ENCODE results near the gene HLA-E. TPM values are rescaled to one million over a fixed set of nuclear protein-coding genes. Genes with fewer than 3 reads are reported as not detected.
"Not testable (repeated sequence)": the region's sequence is repeated elsewhere in the genome, so short reads cannot be mapped to it uniquely, and the experiment has no call there.

Gene HLA-E
- total RNA-seq, 1 experiment from 2014 or later, result 125 TPM

DNA sequence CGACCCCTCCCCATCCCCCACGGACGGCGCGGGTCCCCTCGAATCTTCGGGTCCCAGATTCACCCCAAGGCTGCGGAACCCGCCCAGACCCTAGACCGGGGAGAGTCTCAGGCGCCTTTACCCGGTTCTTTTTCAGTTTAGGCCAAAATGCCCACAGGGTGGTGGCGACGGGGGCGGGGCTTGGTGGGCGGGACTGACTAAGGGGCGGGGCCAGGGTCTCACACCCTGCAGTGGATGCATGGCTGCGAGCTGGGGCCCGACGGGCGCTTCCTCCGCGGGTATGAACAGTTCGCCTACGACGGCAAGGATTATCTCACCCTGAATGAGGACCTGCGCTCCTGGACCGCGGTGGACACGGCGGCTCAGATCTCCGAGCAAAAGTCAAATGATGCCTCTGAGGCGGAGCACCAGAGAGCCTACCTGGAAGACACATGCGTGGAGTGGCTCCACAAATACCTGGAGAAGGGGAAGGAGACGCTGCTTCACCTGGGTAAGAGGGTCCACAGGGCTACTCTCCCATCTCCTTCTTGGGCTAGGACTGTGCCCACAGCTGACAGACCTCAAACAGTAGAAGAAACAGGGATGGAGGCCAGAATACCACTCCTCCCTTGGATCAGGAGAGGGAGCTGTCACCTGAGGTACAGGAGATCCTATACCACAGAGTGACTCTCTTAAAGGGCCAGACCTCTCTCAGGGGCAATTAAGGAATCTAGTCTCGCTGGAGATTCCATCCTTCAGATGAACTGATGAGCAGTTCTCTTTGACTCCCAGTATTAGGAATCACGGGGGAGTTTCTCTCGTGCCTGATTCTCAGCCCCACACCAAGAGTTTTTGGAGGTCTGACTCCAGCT lies 942 bp downstream of the HLA-E start:
- TSS peak; percentile 45 for BruUV-seq (replicated peaks)
- H3K4me3 ChIP-seq, result peak overlapping the region; percentile 93
- no peaks in the 10 kb centered on the region for H3K9me3 ChIP-seq (ENCODE audit: insufficient read depth, low read depth)
- peak overlapping the region; percentile 89 for H3K27ac ChIP-seq
- H3K4me1 ChIP-seq (replicated peaks; ENCODE audit: insufficient read depth), result peaks cover 8% of the 10 kb centered on the region
- peak; percentile 40 to 57 for DNase-seq
- TF ChIP-seq, protein P1, sequence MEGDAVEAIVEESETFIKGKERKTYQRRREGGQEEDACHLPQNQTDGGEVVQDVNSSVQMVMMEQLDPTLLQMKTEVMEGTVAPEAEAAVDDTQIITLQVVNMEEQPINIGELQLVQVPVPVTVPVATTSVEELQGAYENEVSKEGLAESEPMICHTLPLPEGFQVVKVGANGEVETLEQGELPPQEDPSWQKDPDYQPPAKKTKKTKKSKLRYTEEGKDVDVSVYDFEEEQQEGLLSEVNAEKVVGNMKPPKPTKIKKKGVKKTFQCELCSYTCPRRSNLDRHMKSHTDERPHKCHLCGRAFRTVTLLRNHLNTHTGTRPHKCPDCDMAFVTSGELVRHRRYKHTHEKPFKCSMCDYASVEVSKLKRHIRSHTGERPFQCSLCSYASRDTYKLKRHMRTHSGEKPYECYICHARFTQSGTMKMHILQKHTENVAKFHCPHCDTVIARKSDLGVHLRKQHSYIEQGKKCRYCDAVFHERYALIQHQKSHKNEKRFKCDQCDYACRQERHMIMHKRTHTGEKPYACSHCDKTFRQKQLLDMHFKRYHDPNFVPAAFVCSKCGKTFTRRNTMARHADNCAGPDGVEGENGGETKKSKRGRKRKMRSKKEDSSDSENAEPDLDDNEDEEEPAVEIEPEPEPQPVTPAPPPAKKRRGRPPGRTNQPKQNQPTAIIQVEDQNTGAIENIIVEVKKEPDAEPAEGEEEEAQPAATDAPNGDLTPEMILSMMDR (conservative IDR thresholded peaks at IDR 0.05), result no peak
- no peak for TF ChIP-seq EZH2 (IDR thresholded peaks at IDR 0.05; ENCODE audit: low read depth)
- H4K20me1 ChIP-seq (ENCODE audit: insufficient read depth), result 0 out of 2 replicates have a peak, but pooled peaks cover 9% of the 10 kb centered on the region
- H3K9me2 ChIP-seq (ENCODE audit: insufficient read depth), result no peaks in the 10 kb centered on the region
- H3F3A ChIP-seq (ENCODE audit: insufficient read depth, low read depth), result 0 out of 2 replicates have a peak, but pooled peaks cover 3% of the 10 kb centered on the region
- H3K36me3 ChIP-seq (ENCODE audit: low read depth), result peaks cover 18% of the 10 kb centered on the region; the same call in 1 of the 2 replicates
- H2AFZ ChIP-seq, result peak overlapping the region; percentile 83
- H3K79me2 ChIP-seq (ENCODE audit: low read depth), result 0 out of 2 replicates have a peak, but pooled peaks cover 8% of the 10 kb centered on the region
- CTCF ChIA-PET, result interaction anchor here (0.5 kb wide), 1 partner anchor 42 kb away, joined by 4 read pairs; no protein-coding TSS in a partner anchor
- H3K4me2 ChIP-seq, result peak overlapping the region; percentile 83
- intact Hi-C loops (cut with micrococcal nuclease; ENCODE audit: unreplicated experiment), result no loop called here
- no peaks in the 10 kb centered on the region for H3K27me3 ChIP-seq (ENCODE audit: insufficient read depth, low read depth)
- POLR2A ChIA-PET (ENCODE audit: unreplicated experiment), result interaction anchor here (0.5 kb wide), 1 partner anchor 68 kb away, joined by 5 read pairs; no protein-coding TSS in a partner anchor

DNA sequence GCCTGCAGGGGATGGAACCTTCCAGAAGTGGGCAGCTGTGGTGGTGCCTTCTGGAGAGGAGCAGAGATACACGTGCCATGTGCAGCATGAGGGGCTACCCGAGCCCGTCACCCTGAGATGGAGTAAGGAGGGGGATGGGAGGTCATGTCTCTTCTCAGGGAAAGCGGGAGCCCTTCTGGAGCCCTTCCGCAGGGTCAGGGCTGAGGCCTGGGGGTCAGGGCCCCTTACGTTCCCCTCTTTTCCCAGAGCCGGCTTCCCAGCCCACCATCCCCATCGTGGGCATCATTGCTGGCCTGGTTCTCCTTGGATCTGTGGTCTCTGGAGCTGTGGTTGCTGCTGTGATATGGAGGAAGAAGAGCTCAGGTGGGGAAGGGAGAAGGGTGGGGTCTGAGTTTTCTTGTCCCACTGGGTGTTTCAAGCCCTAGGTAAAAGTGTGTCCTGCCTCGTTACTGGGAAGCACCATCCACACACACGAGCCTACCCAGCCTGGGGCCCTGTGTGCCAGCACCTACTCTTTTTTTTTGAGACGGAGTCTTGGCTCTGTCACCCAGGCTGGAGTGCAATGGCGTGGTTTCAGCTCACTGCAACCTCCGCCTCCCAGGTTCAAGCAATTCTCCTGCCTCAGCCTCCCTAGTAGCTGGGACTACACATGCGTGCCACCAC lies 2.1 kb downstream of the HLA-E start:
- H3K9me2 ChIP-seq (ENCODE audit: insufficient read depth); H3K4me2 ChIP-seq; CTCF ChIA-PET; H3K27me3 ChIP-seq (ENCODE audit: insufficient read depth, low read depth); BruUV-seq (replicated peaks); POLR2A ChIA-PET (ENCODE audit: unreplicated experiment); H3K79me2 ChIP-seq (ENCODE audit: low read depth); H3K9me3 ChIP-seq (ENCODE audit: insufficient read depth, low read depth); H3K4me3 ChIP-seq; DNase-seq; H3K27ac ChIP-seq; H4K20me1 ChIP-seq (ENCODE audit: insufficient read depth); H3F3A ChIP-seq (ENCODE audit: insufficient read depth, low read depth); H2AFZ ChIP-seq; intact Hi-C loops (cut with micrococcal nuclease; ENCODE audit: unreplicated experiment): not testable (repeated sequence)
- peaks cover 12% of the 10 kb centered on the region for H3K4me1 ChIP-seq (replicated peaks; ENCODE audit: insufficient read depth)
- peaks cover 18% of the 10 kb centered on the region; the same call in 1 of the 2 replicates for H3K36me3 ChIP-seq (ENCODE audit: low read depth)

DNA sequence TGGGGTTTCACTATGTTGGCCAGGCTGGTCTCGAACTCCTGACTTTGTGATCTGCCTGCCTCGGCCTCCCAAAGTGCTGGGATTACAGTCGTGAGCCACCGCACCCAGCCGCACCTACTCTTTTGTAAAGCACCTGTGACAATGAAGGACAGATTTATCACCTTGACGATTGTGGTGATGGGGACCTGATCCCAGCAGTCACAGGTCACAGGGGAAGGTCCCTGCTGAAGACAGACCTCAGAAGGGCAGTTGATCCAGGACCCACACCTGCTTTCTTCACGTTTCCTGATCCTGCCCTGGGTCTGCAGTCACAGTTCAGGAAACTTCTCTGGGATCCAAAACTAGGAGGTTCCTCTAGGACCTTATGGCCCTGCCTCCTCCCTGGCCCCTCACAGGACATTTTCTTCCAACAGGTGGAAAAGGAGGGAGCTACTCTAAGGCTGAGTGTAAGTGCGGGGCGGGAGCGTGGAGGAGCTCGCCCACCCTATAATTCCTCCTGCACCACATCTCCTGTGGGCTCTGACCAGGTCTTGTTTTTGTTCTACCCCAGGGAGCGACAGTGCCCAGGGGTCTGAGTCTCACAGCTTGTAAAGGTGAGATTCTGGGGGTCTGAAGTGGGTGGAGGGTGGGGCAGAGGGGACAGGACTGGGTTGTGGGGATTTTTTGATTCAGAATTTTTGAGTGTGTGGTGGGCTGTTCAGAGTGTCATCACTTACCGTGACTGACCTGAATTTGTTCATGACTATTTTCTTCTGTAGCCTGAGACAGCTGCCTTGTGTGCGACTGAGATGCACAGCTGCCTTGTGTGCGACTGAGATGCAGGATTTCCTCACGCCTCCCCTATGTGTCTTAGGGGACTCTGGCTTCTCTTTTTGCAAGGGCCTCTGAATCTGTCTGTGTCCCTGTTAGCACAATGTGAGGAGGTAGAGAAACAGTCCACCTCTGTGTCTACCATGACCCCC lies 3.0 kb downstream of the HLA-E start:
- 0 out of 2 replicates have a peak, but pooled peaks cover 9% of the 10 kb centered on the region for H4K20me1 ChIP-seq (ENCODE audit: insufficient read depth)

More for the DNA sequence above, 3.0 kb downstream of the HLA-E start:
- no peaks in the 10 kb centered on the region for H3K9me2 ChIP-seq (ENCODE audit: insufficient read depth)
- POLR2A ChIA-PET (ENCODE audit: unreplicated experiment), result interaction anchor here (0.6 kb wide), 1 partner anchor 27 kb away, joined by 3 read pairs; no protein-coding TSS in a partner anchor
- 0 out of 2 replicates have a peak, but pooled peaks cover 8% of the 10 kb centered on the region for H3K79me2 ChIP-seq (ENCODE audit: low read depth)
- H3K27me3 ChIP-seq (ENCODE audit: insufficient read depth, low read depth), result no peaks in the 10 kb centered on the region
- 0 out of 2 replicates have a peak, but pooled peaks cover 6% of the 10 kb centered on the region for H3F3A ChIP-seq (ENCODE audit: insufficient read depth, low read depth)
- DNase-seq, result no peak
- H3K36me3 ChIP-seq (ENCODE audit: low read depth), result peaks cover 18% of the 10 kb centered on the region; the same call in 1 of the 2 replicates
- no peak for TF ChIP-seq EZH2 (IDR thresholded peaks at IDR 0.05; ENCODE audit: low read depth)
- TF ChIP-seq, protein P1 (conservative IDR thresholded peaks at IDR 0.05), result no peak
- no TSS peak for BruUV-seq (replicated peaks)
- H2AFZ ChIP-seq, result no peak overlapping the region
- peaks cover 17% of the 10 kb centered on the region for H3K4me1 ChIP-seq (replicated peaks; ENCODE audit: insufficient read depth)
- no peak overlapping the region for H3K4me2 ChIP-seq
- H3K4me3 ChIP-seq, result no peak overlapping the region
- intact Hi-C loops (cut with micrococcal nuclease; ENCODE audit: unreplicated experiment), result no loop called here
- CTCF ChIA-PET, result no interaction called here
- no peaks in the 10 kb centered on the region for H3K9me3 ChIP-seq (ENCODE audit: insufficient read depth, low read depth)
- no peak overlapping the region for H3K27ac ChIP-seq
